Measurements from ENCODE around the gene SLC25A21. TPM values are rescaled to one million over a fixed set of nuclear protein-coding genes. Genes with fewer than 3 reads are reported as not detected.
"Not testable (repeated sequence)": the region's sequence is repeated elsewhere in the genome, so short reads cannot be mapped to it uniquely, and the experiment has no call there.

The SLC25A21 gene
- total and polyA plus RNA-seq, 7 donors: 0.13 to 1.5 (median 1.1) TPM; not detected in 2

DNA sequence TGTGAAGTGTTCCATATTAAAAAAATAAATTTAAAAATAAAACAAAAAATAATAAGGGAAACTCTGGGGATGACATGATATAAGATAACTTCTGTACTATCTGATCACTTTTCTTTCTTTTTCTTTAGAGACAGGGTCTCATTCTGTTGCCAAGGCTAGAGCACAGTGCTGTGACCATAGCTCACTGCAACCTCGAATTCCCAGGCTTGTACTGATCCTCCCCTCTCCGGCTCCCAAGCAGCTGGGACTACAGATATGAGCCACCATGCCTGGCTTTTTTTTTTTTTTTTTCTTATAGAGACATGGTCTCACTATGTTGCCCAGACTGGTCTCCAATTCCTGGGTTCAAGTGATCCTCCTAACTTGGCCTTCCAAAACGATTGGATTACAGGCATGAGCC is 14.9 kb upstream of the SLC25A21 start:
- DNase-seq: no peak
- no peaks in the 10 kb centered on the region for H3K36me3 ChIP-seq
- no peak overlapping the region for H3K27ac ChIP-seq
- intact Hi-C loops (cut with DNase I): no loop called here
- H3K27me3 ChIP-seq: no peaks in the 10 kb centered on the region
- no peaks in the 10 kb centered on the region for H3K9me3 ChIP-seq
- H3K4me1 ChIP-seq: no peaks in the 10 kb centered on the region
- WGBS, 2 donors: 80 to 86% methylated on average over 3 of the region's 3 CpGs
- TF ChIP-seq POLR2A (IDR thresholded peaks at IDR 0.05) (no peak), CTCF (IDR thresholded peaks at IDR 0.05) (no peak), EP300 (IDR thresholded peaks at IDR 0.05) (no peak), POLR2AphosphoS5 (IDR thresholded peaks at IDR 0.05) (no peak)
- no peak overlapping the region for H3K4me3 ChIP-seq

DNA sequence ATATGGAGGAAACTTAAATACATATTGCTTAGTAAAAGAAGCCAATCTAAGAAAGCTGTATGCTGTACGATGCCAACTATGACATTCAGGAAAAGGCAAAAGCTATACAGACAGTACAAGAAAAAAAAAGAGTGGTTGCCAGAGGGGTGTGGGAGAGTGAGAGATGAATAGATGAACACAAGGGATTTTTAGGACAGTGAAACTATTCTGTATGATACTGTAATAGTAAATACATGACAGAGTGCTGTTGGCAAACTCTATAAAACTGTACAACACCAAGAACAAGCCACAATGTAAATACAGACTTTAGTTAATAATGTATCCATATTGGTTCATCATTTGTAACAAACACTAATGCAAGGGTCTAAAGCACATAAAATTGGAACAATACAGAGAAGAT is 14.5 kb upstream of the SLC25A21 start:
- no peaks in the 10 kb centered on the region for H3K9me3 ChIP-seq
- no peak overlapping the region for H3K27ac ChIP-seq
- TF ChIP-seq POLR2A (IDR thresholded peaks at IDR 0.05): no peak
- no peak for DNase-seq
- H3K4me3 ChIP-seq: no peak overlapping the region
- no peaks in the 10 kb centered on the region for H3K27me3 ChIP-seq
- no peaks in the 10 kb centered on the region for H3K36me3 ChIP-seq
- WGBS, 2 donors: 90 to 91% methylated on average over 1 of the region's 1 CpG
- no peaks in the 10 kb centered on the region for H3K4me1 ChIP-seq
- intact Hi-C loops (cut with DNase I): no loop called here

DNA sequence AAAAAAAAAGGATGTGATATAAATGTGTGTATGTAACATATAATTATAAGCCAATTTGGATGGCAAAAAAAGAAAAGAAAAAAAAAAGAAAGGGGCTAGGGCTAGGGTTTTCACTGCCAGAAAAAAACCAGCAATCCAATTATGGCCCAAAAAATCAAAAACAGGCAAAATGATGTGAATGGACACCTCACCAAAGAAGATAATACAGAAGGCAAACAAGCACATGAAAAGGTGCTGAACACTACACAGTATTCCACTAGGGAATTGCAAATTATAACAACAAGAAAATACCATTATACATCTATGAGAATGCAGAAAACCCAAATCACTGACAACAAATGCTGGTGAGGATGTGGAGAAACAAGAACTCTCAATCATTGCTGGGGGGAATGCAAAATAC is 13.3 kb upstream of the SLC25A21 start:
- TF ChIP-seq POLR2A (IDR thresholded peaks at IDR 0.05) (no peak), CTCF (IDR thresholded peaks at IDR 0.05) (no peak), POLR2AphosphoS5 (IDR thresholded peaks at IDR 0.05) (no peak), EP300 (IDR thresholded peaks at IDR 0.05) (no peak)
- H3K27ac ChIP-seq: no peak overlapping the region
- H3K36me3 ChIP-seq: no peaks in the 10 kb centered on the region
- no peaks in the 10 kb centered on the region for H3K9me3 ChIP-seq
- H3K27me3 ChIP-seq: no peaks in the 10 kb centered on the region
- H3K4me3 ChIP-seq: no peak overlapping the region
- intact Hi-C loops (cut with DNase I): no loop called here
- DNase-seq: no peak
- no peaks in the 10 kb centered on the region for H3K4me1 ChIP-seq

- 88 to 95% methylated on average over 8 of the region's 8 CpGs for whole genome bisulfite sequencing, 2 donors
- H3K36me3 ChIP-seq; intact Hi-C loops (cut with DNase I); H3K4me3 ChIP-seq; DNase-seq; H3K9me3 ChIP-seq; H3K27me3 ChIP-seq; H3K4me1 ChIP-seq; H3K27ac ChIP-seq: not testable (repeated sequence)
These were observed 12.1 kb upstream of the SLC25A21 start for GRCh38 chr14:37184520-37184919.

DNA sequence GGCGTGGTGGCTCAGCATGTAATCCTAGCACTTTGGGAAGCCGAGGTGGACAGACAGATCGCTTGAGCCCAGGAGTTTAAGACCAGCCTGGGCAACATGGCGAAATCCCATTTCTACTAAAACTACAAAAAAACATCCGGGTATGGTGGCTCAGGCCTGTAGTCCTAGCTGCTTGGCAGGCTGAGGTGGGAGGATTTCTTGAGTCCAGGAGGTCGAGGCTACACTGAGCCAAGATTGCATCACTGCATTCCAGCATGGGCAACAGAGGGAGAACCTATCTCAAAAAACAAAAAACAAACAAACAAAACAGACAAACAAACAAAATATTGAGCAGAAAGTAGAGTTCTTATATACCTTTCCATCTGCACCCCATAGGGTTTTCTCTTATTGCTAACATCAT is 9.0 kb upstream of the SLC25A21 start:
- TF ChIP-seq POLR2AphosphoS5 (IDR thresholded peaks at IDR 0.05) (no peak), POLR2A (IDR thresholded peaks at IDR 0.05) (no peak), CTCF (IDR thresholded peaks at IDR 0.05) (no peak), EP300 (IDR thresholded peaks at IDR 0.05) (no peak)
- no peak for DNase-seq
- no peaks in the 10 kb centered on the region for H3K9me3 ChIP-seq
- H3K36me3 ChIP-seq: no peaks in the 10 kb centered on the region
- no peaks in the 10 kb centered on the region for H3K27me3 ChIP-seq
- no peak overlapping the region for H3K4me3 ChIP-seq
- intact Hi-C loops (cut with DNase I): no loop called here
- 87 to 88% methylated on average over 6 of the region's 6 CpGs for WGBS, 2 donors
- H3K27ac ChIP-seq: no peak overlapping the region
- no peaks in the 10 kb centered on the region for H3K4me1 ChIP-seq

DNA sequence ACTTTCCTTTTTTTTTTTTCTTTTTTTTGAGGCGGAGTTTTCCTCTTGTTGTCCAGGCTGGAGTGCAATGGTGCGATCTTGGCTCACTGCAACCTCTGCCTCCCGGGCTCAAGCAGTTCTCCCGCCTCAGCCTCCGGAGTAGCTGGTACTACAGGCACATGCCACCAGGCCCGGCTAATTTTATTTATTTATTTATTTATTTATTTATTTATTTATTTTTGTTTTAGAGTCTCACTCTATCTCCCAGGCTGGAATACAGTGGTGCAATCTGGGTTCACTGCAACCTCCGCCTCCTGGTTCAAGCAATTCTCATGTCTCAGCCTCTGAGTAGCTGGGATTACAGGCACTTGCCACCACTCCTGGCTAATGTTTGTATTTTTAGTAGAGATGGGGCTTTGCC is 8.5 kb upstream of the SLC25A21 start:
- H3K4me3 ChIP-seq; H3K9me3 ChIP-seq; intact Hi-C loops (cut with DNase I); H3K27me3 ChIP-seq; H3K36me3 ChIP-seq; DNase-seq; H3K27ac ChIP-seq; H3K4me1 ChIP-seq: not testable (repeated sequence)
- WGBS, 2 donors: 95 to 96% methylated on average over 7 of the region's 7 CpGs
